DMS 273 (cell line): ENCODE measurements around the gene EGF.
A peak's percentile ranks its signal among the peaks of the same experiment; 100 is the strongest.

Source experiments
- DNase-seq: peaks from one replicate; lab custom pipeline; 2025; ENCODE audit not compliant: unreplicated experiment; lab: John Stamatoyannopoulos, UW

The EGF gene

GRCh38 chr4:109957227-109957626 is 44.5 kb downstream of the EGF start:
- no peak for DNase-seq

DNA sequence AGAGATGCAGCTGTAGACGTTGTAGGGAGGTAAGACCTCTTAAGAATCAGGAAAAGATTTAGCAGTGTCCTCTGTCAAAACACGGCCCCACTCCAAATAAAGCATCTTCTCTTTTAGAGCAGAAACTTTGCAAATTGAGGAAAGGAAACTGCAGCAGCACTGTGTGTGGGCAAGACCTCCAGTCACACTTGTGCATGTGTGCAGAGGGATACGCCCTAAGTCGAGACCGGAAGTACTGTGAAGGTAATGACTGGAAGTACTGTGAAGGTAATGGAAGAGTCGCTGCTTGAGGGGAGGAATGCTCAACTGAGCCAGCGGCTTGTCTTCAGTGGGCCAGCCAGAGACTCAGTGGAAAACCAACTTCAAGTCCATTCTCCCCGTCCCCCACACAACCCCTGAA is 46.5 kb downstream of the EGF start:
- no peak for DNase-seq

DNA sequence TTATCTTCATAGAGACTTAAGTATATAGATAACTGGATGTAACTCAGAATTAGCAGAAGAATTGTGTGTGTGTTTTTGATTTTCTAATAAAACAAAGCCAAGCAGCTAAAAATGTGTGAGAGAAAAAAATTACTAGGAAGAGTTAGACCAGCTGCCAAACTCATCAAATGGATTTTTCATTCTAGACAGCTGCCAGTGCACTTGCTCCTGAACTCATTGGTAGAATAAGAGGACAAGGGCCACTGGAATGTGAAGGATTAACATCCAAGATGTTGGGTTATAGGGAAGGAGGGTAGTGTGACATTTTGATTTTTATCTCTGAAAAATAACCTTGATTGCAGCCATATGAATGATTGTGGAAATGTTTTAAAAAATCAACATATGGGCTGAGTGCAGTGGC is 49.7 kb downstream of the EGF start:
- DNase-seq, result no peak

DNA sequence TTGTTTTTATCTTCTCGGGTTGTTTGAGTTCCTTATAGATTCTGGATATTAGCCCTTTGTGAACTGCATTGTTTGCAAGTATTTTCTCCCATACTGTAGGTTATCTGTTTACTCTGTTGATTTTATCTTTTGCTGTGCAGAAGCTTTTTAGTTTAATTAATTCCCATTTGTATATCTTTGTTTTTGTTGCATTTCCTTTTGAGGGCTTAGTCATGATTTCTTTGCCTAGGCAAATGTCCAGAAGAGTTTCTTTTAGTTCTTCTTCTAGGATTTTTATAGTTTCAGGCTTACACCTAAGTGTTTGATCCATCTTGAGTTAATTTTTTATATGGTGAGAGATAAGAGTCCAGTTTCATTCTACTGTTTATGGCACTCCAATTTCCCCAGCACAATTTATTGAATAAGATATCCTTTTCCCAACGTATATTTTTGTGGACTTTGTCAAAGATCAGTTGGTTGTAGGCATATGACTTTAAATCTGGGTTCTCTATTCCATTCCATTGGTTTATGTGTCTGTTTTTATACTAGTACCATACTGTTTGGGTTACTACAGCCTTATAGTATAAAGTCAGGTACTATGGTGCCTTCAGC is 54.3 kb downstream of the EGF start:
- DNase-seq, result no peak

- no peak for DNase-seq
Measured at GRCh38 chr4:109967798-109968520, 55.3 kb downstream of the EGF start.

- no peak for DNase-seq
Measured at GRCh38 chr4:109969087-109969486, 56.4 kb downstream of the EGF start.

DNA sequence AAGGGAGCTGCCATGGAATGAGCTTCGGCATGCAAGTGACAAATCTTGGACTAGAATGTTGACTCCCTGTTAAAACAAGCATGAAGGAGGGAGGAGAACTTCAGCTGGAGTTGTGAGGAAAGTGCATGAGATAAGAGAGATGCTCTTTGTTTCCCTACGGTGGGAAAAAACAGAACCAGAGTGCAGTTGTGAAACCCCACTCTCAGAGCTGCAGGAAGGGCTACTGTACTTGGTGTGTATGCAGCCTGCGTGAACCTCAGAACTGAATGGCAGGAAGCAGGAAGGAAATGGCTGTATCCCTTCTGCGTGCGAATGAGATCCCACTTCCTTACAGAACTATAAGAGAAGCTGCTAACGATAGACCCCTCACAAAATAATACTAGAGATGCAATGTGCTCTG is 57.2 kb downstream of the EGF start:
- no peak for DNase-seq

GRCh38 chr4:109972786-109973528 is 60.3 kb downstream of the EGF start:
- DNase-seq, result no peak

GRCh38 chr4:109973529-109973905 is 60.8 kb downstream of the EGF start:
- DNase-seq, result no peak

- DNase-seq, result no peak
Measured at GRCh38 chr4:109976189-109976588, 63.5 kb downstream of the EGF start.

DNA sequence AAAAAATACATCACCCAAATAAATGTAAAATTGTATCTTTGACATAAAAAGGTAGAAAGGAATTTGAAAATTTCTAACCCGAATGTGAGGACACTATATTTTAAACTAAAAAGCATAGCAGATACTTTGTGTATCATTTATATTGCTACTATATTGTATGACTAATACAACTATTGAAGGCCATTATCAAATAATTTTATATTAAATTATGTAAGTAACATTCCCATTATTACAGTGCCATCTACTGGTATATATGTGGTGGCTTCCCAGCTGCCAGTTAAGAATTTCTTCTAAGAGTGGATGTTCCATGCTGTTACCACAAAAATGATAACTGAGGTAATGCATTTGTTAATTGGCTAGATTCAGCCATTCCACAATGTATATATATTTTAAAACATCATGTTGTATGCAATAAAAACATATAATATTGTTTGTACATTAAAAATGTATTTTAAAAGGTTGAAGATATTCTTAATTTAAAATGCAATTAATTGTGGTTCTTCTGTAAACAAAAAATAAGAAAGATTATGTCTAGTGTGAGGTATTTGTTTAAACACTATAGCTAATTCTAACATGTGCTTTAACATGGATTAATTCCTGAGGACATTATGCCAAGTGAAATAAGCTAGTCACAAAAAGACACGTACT is 65.3 kb downstream of the EGF start:
- peak; percentile 55 for DNase-seq

GRCh38 chr4:109978704-109979454 is 66.2 kb downstream of the EGF start:
- DNase-seq, result peak; percentile 6

- no peak for DNase-seq
Measured at GRCh38 chr4:109979920-109980717, 67.4 kb downstream of the EGF start.

GRCh38 chr4:109981936-109982335 is 69.3 kb downstream of the EGF start:
- DNase-seq, result no peak

- no peak for DNase-seq
Measured at GRCh38 chr4:109982521-109982920, 69.8 kb downstream of the EGF start.

DNA sequence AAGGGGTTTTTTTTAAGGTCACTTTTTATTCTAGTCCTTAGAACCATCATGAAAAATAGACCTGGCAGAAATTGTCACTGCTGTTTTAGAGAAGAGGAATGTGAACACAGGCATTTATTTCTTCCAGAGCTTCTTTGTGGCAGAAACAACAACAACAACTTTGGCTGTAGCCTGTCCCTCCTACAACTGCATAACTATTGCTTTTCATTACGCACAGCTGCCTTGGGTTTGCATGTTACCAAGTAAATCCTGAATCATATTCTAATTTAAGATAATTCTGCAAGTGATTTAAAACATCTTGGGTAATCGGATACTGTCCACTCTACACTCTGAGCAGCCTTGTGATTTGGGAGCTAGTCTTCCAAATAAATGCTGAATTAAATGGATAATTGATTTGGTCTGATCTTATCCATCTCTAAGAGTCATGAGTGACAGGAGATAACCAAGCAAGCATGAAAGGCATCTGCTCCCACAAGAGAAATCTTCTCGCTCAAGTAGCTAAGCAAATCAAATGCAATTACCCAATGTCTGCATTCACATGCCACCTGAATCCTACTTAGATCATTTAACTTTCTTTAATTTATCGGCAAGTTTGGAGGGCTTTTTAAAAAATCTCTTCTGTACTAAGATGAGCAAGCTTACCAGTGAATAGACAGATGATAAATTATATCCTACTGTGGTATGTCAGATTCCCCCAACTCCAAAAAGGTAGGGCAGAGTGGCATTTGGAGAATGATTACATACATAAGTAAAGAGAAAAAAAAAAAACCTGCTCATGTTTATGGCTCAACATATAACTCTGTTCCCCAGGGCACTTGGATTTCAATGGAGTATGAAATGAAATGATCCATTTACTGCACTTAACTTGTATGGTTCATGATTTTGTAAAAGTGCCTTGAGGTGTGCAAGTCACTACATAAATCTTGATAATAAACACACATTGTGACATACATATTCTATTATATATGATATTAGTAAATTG is 73.6 kb downstream of the EGF start:
- no peak for DNase-seq

DNA sequence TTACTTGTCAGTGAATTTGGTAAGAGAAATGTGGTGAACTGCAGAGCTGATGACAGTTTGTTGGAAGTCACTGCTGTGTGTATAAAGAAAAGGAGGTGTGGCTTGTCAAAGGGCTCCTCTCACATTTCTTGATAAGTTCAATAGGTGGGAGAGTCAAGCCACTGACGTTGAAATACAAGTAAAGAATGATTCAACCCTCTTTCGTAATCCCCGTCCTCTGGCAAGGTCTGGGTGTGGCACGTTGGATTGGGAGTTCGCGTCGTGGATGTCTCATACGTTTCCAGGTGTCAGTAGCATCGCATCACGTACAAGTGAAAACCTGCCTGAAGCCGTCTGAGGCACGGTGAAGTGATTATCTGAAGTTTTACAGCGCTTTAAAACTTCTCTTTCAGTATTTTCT is 76.4 kb downstream of the EGF start:
- DNase-seq, result no peak

- no peak for DNase-seq
Measured at GRCh38 chr4:109989618-109990017, 76.9 kb downstream of the EGF start.
